ENCODE data around the gene PCNX2.

PCNX2 gene

DNA sequence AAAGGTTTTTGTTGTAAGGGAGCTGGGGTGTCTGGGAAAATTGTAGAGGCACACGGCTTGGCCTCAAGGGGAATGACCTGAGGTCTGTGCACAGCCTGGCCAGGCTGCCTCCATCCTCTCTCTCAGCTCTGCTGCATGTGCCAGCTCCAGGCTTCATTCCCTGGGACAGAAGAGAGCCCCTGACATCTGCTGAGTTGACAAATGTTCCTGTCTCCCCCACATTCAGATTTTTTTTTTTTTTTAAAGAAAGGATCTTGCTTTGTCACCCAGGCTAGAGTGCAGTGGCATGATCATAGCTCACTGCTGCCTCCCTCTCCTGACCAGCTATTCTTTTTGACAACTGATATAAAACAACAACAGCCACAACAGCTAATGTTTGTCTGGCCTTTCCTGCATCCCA, 84.4 kb downstream of the PCNX2 start:
- no peak for DNase-seq (ENCODE audit: low read depth)
- TF ChIP-seq CTCF (conservative IDR thresholded peaks at IDR 0.05; ENCODE audit: low read length): no peak
- no peak overlapping the region for H3K4me3 ChIP-seq (ENCODE audit: low read length)

DNA sequence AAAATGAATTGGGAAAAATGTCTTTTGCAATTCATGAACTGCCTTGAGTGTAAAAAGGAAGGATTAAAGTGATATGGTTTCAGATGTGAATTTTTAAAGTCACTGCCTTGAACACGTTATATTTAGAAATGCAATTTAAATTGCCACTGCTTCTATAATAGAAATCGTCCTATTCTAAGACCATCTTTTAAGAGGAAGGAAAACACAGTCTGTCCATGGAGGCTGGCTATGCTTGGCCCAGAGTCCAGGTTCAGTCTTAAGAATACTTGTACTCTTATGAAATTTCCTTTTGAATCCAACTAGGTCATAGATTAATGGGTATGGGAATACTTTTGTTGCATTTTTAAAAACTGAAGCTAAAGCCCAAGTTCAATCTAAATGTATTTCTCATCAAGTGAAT, 86.0 kb downstream of the PCNX2 start:
- H3K4me3 ChIP-seq (ENCODE audit: low read length): no peak overlapping the region
- no peak for TF ChIP-seq CTCF (conservative IDR thresholded peaks at IDR 0.05; ENCODE audit: low read length)
- no peak for DNase-seq (ENCODE audit: low read depth)

DNA sequence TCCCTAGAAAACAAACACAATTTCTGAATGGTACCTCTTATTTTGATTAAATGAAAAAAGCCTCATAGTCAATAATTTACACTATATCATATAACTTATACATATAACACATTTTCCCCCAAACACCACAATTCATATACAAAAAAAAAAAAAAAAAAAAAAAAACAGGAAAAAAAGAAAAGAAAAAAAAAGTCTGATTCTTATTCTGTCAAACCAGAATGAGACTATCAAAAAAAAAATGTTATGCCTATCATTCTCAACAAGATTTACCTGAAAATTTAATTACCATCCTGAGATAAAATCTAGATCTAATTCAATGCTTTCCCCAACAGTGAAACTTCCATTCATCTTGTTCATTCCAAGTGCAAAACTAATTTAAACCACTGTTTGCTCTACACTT, 86.8 kb downstream of the PCNX2 start:
- no peak overlapping the region for H3K4me3 ChIP-seq (ENCODE audit: low read length)
- no peak for TF ChIP-seq CTCF (conservative IDR thresholded peaks at IDR 0.05; ENCODE audit: low read length)
- no peak for DNase-seq (ENCODE audit: low read depth)

DNA sequence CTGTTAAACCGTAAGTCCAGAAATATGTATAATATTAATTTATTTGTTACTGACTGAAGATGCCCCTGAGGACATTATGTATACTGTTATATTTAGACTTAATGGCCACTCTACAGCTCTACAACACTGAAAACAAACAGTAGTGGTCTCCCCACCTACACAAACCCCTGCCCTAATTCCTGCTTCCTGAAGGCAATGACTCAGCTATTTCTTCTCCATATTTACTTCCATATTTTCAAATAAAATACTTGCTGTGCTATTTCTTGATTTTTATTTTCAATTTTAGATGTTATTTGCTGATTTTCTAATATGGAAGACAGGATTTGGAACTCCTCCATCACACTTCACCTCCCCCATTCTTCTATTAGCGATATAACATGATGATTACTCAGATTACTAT, 97.6 kb downstream of the PCNX2 start:
- DNase-seq (ENCODE audit: low read depth): no peak
- TF ChIP-seq CTCF (conservative IDR thresholded peaks at IDR 0.05; ENCODE audit: low read length): no peak
- H3K4me3 ChIP-seq (ENCODE audit: low read length): no peak overlapping the region

DNA sequence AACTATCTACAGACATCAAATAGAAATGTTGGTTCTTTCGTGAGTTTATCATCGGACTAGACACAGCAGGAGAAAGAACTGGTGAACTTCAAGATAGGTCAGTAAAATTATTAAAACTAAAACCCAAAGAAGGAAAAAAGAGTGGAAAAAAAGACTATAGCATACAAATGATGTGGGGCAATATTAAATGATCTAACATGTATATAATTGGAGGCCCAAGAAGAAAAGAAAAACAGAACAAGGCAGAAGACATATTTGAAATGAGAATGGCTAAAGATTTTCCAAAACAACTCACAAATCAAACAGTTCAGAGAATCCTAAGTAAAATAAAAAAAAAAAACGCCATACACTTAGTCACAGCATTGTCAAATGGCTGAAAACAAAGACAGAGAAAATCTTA, 101.8 kb downstream of the PCNX2 start:
- H3K4me3 ChIP-seq (ENCODE audit: low read length): no peak overlapping the region
- TF ChIP-seq CTCF (conservative IDR thresholded peaks at IDR 0.05; ENCODE audit: low read length): no peak
- no peak for DNase-seq (ENCODE audit: low read depth)

DNA sequence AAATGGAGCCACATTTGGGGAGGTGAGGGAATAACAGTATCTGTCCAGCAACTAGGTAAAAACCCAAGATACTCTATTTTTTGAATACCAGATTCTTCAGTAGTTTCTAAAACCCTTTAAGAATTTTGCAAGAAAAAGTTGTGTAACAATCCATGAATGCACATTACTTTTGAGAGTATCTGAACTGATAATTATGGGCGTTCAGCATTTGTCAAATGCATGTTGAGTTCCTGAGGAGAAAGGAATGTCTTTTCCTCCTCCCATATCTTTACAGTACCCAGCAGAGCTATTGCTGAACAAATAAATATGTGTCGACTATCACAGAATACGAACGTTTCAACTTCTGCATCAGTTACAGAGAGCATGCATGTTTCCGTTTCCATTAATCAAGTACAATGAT, 104.5 kb downstream of the PCNX2 start:
- no peak for TF ChIP-seq CTCF (conservative IDR thresholded peaks at IDR 0.05; ENCODE audit: low read length)

DNA sequence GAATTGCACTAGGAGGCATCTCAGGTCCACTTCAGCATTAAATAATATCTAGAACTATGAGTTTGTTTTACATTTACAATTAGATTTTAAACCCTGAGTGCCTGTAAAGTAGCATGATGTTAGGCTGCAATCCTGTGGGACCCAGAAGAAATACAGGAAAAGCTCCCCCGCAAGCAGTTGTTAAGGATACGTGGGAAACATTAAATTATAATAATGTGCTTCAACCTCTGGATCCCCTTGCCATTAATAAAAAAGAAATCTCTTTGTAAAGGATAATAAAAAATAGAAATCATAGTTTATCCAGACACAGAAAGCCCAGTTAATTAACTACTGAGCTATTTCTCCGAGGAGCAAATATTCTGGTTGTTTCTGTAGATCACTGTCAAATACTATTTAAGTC, 106.0 kb downstream of the PCNX2 start:
- no peak for TF ChIP-seq CTCF (conservative IDR thresholded peaks at IDR 0.05; ENCODE audit: low read length)
- no peak for DNase-seq (ENCODE audit: low read depth)
- no peak overlapping the region for H3K4me3 ChIP-seq (ENCODE audit: low read length)

More for the DNA sequence above, 104.5 kb downstream of the PCNX2 start:
- DNase-seq (ENCODE audit: low read depth): no peak
- H3K4me3 ChIP-seq (ENCODE audit: low read length): no peak overlapping the region

Measured in AG10803 (cell line).